Tibial nerve (tissue), 3 donors: ENCODE measurements around the gene C1orf50.

ENCODE experiments used
- CTCF ChIP-seq, 5 experiments: fragments of 200-600 bp in 3 of 5; fragments of 450-650 bp in 2 of 5; sonication (generic) in 3 of 5; IDR thresholded peaks; one replicate each; pipeline ENCODE4 v1.5.1; 2016 to 2019; ENCODE audit warnings: antibody characterized with exemption in 5 of 5, mild to moderate bottlenecking in 3 of 5, moderate library complexity in 2 of 5
- POLR2A ChIP-seq, 2 donors: fragments of 450-650 bp; IDR thresholded peaks; one replicate each; pipeline ENCODE4 v1.6.1; 2017; ENCODE audit warnings: antibody characterized with exemption in 2 of 2, mild to moderate bottlenecking in 2 of 2, moderate library complexity in 2 of 2

GRCh38 chr1:42784547-42784945 lies 17.5 kb downstream of the C1orf50 start:
- TF ChIP-seq POLR2A (IDR thresholded peaks at IDR 0.05) (no peak), CTCF (IDR thresholded peaks at IDR 0.05) (no peak)
